Small intestine (tissue), 7 donors: ENCODE data around the gene MYO7A. TPM values are rescaled to one million over a fixed set of nuclear protein-coding genes. Genes with fewer than 3 reads are reported as not detected.

Experiments
- DNase-seq, 2 donors: peaks; one replicate each; pipeline versions ENCODE4 v3.0.0 to v3.0.0-alpha.2; 2013
- FAIRE-seq: peaks from 2 replicates; lab custom pipeline; 2012; peaks lifted over from hg19 to GRCh38; lab: Jason Lieb, UNC
- H3K27ac ChIP-seq, 3 donors: one replicate each; pipeline ENCODE4 v1.5.1; 2013; ENCODE audit warnings: low read length in 2 of 3, mild to moderate bottlenecking in 2 of 3, control low read depth in 1 of 3, inconsistent platforms in 1 of 3, low read depth in 1 of 3, moderate library complexity in 1 of 3
- H3K27me3 ChIP-seq, 3 donors: one replicate each; pipeline ENCODE4 v1.6.1; 2013; ENCODE audit warnings: low read length in 3 of 3, inconsistent platforms in 1 of 3; ENCODE audit not compliant: control insufficient read depth in 3 of 3, insufficient read depth in 3 of 3
- H3K36me3 ChIP-seq, 3 donors: one replicate each; pipeline ENCODE4 v1.6.1; 2013; ENCODE audit warnings: low read length in 3 of 3, inconsistent platforms in 1 of 3, low read depth in 1 of 3, mild to moderate bottlenecking in 1 of 3, moderate library complexity in 1 of 3; ENCODE audit not compliant: control insufficient read depth in 3 of 3, insufficient read depth in 2 of 3
- H3K4me1 ChIP-seq, 3 donors: one replicate each; pipeline ENCODE4 v1.6.1; 2013; ENCODE audit warnings: low read length in 2 of 3, inconsistent platforms in 1 of 3, low read depth in 1 of 3, mild to moderate bottlenecking in 1 of 3, moderate library complexity in 1 of 3; ENCODE audit not compliant: control insufficient read depth in 3 of 3, insufficient read depth in 2 of 3
- H3K4me3 ChIP-seq, 3 donors: one replicate each; pipeline ENCODE4 v1.5.1; 2013; ENCODE audit warnings: low read length in 3 of 3, control low read depth in 1 of 3, inconsistent platforms in 1 of 3, low read depth in 1 of 3, mild to moderate bottlenecking in 1 of 3, moderate library complexity in 1 of 3
- H3K9me3 ChIP-seq, 2 donors: one replicate each; pipeline ENCODE4 v1.6.1; 2013; ENCODE audit warnings: low read depth in 1 of 2, low read length in 1 of 2; ENCODE audit not compliant: control insufficient read depth in 2 of 2, insufficient read depth in 1 of 2
- WGBS, 3 donors: extraction: QIAGEN DNeasy Blood & Tissue Kit; methylation state at CpG; one replicate each; pipeline ENCODE4 v1.1.7; 2013; 5-methylcytosine and 5-hydroxymethylcytosine counted together
- polyA plus RNA-seq, 4 donors: library from polyadenylated mRNA; stranded (reverse) in 3 of 4; unstranded in 1 of 4; fragments of 200-250 nt in 3 of 4; fragments of 120-200 nt in 1 of 4; gene quantifications; one replicate each; pipeline versions ENCODE4 v1.2.1 to v1.2.3, GENCODE V29; 2013
- donor health status: healthy with polysubstance abuse.
- donor health status: control.
- donor health status: control.
- donor health status: Bipolar disorder and iron deficiency.
- donor health status: healthy.

Gene MYO7A
- polyA plus RNA-seq, 4 donors, result 1.4 to 74.2 (median 2.2) TPM

GRCh38 chr11:77118971-77119370, 9.1 kb upstream of the MYO7A start:
- DNase-seq (no peak), FAIRE-seq (no peak)
- 84 to 92% (median 90%) methylated on average over 12 of the region's 12 CpGs for WGBS, 3 donors
- Histone ChIP-seq H3K36me3 (peaks cover 7 to 100% (median 23%) of the 10 kb centered on the region in 3 donors), H3K4me3 (no peak overlapping the region), H3K4me1 (no peaks in the 10 kb centered on the region), H3K9me3 (no peaks in the 10 kb centered on the region), H3K27ac (no peak overlapping the region), H3K27me3 (no peaks in the 10 kb centered on the region)

GRCh38 chr11:77119531-77119936, 8.5 kb upstream of the MYO7A start:
- no peaks in the 10 kb centered on the region for H3K4me1 ChIP-seq
- DNase-seq, result no peak
- H3K4me3 ChIP-seq, result no peak overlapping the region
- H3K9me3 ChIP-seq, result no peaks in the 10 kb centered on the region
- H3K27me3 ChIP-seq, result no peaks in the 10 kb centered on the region
- FAIRE-seq, result no peak
- no peak overlapping the region for H3K27ac ChIP-seq
- WGBS, 3 donors, result 90 to 94% (median 93%) methylated on average over 9 of the region's 9 CpGs
- peaks cover 7 to 100% (median 23%) of the 10 kb centered on the region in 3 donors for H3K36me3 ChIP-seq

- FAIRE-seq (no peak), DNase-seq (no peak)
- no peaks in the 10 kb centered on the region for H3K4me1 ChIP-seq
- no peaks in the 10 kb centered on the region for H3K27me3 ChIP-seq
- no peak overlapping the region for H3K4me3 ChIP-seq
- H3K27ac ChIP-seq, result no peak overlapping the region
- no peaks in the 10 kb centered on the region for H3K9me3 ChIP-seq
- H3K36me3 ChIP-seq, result peaks cover 7 to 98% (median 23%) of the 10 kb centered on the region in 3 donors
- WGBS, 3 donors, result 88 to 93% (median 92%) methylated on average over 19 of the region's 19 CpGs
Measured at GRCh38 chr11:77120571-77120970, 7.5 kb upstream of the MYO7A start.

GRCh38 chr11:77121096-77121640, 6.9 kb upstream of the MYO7A start:
- DNase-seq, result no peak
- peaks cover 7 to 98% (median 23%) of the 10 kb centered on the region in 3 donors for H3K36me3 ChIP-seq

GRCh38 chr11:77121876-77122575, 6.0 kb upstream of the MYO7A start:
- Histone ChIP-seq H3K4me1 (peaks cover 0 to 4% (median 0%) of the 10 kb centered on the region in 3 donors), H3K36me3 (peaks cover 7 to 89% (median 23%) of the 10 kb centered on the region in 3 donors), H3K27me3 (no peaks in the 10 kb centered on the region), H3K4me3 (no peak overlapping the region), H3K9me3 (no peaks in the 10 kb centered on the region), H3K27ac (no peak overlapping the region)
- DNase-seq (no peak), FAIRE-seq (no peak)
- WGBS, 3 donors, result 89 to 92% (median 90%) methylated on average over 8 of the region's 8 CpGs

More at GRCh38 chr11:77121096-77121640, 6.9 kb upstream of the MYO7A start:
- no peak for FAIRE-seq
- 85 to 89% (median 86%) methylated on average over 10 of the region's 10 CpGs for WGBS, 3 donors
- H3K4me3 ChIP-seq, result no peak overlapping the region
- no peaks in the 10 kb centered on the region for H3K4me1 ChIP-seq
- H3K27ac ChIP-seq, result no peak overlapping the region
- H3K9me3 ChIP-seq, result no peaks in the 10 kb centered on the region
- H3K27me3 ChIP-seq, result no peaks in the 10 kb centered on the region

GRCh38 chr11:77122576-77123212, 5.4 kb upstream of the MYO7A start:
- Histone ChIP-seq H3K36me3 (peaks cover 7 to 82% (median 23%) of the 10 kb centered on the region in 3 donors), H3K27me3 (no peaks in the 10 kb centered on the region), H3K27ac (no peak overlapping the region), H3K4me3 (no peak overlapping the region), H3K4me1 (peaks cover 0 to 7% (median 0%) of the 10 kb centered on the region in 3 donors), H3K9me3 (no peaks in the 10 kb centered on the region)
- DNase-seq, result no peak
- WGBS, 3 donors, result 86 to 91% (median 90%) methylated on average over 7 of the region's 7 CpGs
- no peak for FAIRE-seq

GRCh38 chr11:77123591-77123990, 4.5 kb upstream of the MYO7A start:
- WGBS, 3 donors, result 86 to 90% (median 89%) methylated on average over 8 of the region's 8 CpGs
- DNase-seq, result no peak
- no peak overlapping the region for H3K4me3 ChIP-seq
- H3K27me3 ChIP-seq, result no peaks in the 10 kb centered on the region
- H3K27ac ChIP-seq, result no peak overlapping the region
- H3K36me3 ChIP-seq, result peaks cover 7 to 73% (median 20%) of the 10 kb centered on the region in 3 donors
- no peaks in the 10 kb centered on the region for H3K9me3 ChIP-seq
- FAIRE-seq, result no peak
- peaks cover 0 to 10% (median 0%) of the 10 kb centered on the region in 3 donors for H3K4me1 ChIP-seq

- H3K36me3 ChIP-seq, result peaks cover 7 to 69% (median 20%) of the 10 kb centered on the region in 3 donors
- H3K27ac ChIP-seq, result no peak overlapping the region
- H3K9me3 ChIP-seq, result no peaks in the 10 kb centered on the region
- H3K4me1 ChIP-seq, result peaks cover 0 to 10% (median 0%) of the 10 kb centered on the region in 3 donors
- 83 to 90% (median 84%) methylated on average over 8 of the region's 8 CpGs for WGBS, 3 donors
- no peak overlapping the region for H3K4me3 ChIP-seq
- DNase-seq (no peak), FAIRE-seq (no peak)
- no peaks in the 10 kb centered on the region for H3K27me3 ChIP-seq
Measured at GRCh38 chr11:77124041-77124440, 4.0 kb upstream of the MYO7A start.
